HG02938 (cell line): ENCODE data around the gene PTPA.

ENCODE experiments used
- ATAC-seq: cut with Tn5 transposase; IDR thresholded peaks from one replicate; pipeline ENCODE4 v1.9.1; 2021; ENCODE audit warnings: mild to moderate bottlenecking, moderate library complexity; ENCODE audit not compliant: unreplicated experiment

PTPA gene

DNA sequence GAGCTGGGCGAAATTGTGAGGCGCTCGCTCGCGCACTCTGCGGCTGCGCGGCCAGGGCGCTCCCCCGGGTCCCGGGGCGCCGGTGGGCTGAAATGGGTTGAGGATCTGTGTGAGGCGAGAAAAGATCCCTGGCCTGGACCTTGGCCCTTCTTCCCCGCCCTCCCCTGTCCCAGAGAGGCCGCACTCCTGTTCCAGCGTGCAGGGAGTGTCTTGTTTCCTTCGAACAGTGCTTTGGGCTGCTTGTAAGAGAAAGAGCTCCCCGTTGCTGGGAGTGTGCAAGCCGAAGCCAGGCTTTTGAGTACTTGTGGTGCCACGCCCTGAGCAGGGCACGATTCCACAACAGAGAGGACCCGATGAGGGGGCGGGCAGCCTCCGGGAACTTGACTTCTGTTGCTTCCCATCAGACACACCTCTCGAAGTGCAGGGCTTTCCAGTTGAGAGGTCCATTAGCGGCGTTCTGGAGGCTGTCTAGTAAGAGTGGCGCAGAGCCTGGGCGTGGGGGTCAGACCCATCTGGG, 29.8 kb upstream of the PTPA start:
- no peak for ATAC-seq

DNA sequence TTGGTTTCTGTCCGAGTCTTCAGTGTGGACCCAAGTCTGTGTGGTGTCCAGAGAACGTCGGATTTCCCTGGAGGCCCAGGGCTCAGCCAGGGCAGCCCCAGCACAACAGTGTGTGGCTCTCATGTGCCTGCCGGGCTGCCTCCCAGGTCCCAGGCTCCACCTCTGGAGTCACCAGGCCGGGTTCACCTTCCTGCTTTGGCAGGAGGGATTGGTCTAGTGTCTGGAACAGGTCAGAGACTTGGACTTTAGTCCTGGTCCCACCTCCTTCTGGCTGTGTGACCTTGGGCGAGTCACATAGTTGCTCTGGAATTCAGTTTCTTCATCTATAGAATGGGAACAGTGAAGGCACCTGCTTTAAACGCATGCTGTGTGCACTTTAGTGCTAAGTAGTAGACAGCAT, 27.1 kb upstream of the PTPA start:
- ATAC-seq: no peak

DNA sequence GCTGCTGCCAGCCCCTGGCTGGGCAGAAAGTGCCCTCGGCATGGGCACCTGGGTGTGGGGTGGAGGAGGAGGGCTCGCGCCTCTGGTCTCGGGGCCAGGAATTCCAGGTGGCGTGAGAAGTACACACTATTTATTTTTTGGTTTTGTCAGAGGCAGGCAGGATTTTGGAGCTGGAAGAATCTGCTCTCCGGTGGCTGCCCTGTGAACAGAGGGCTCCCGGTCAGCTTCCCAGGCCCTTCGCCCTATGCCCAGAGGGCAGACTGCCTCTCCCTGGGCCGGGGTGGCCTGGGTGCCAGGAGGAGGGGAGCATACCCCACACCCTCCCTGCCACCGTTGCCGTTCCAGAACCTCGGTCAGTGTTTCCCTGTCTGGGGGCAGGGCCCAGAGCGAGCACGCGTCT, 22.0 kb upstream of the PTPA start:
- ATAC-seq: no peak

DNA sequence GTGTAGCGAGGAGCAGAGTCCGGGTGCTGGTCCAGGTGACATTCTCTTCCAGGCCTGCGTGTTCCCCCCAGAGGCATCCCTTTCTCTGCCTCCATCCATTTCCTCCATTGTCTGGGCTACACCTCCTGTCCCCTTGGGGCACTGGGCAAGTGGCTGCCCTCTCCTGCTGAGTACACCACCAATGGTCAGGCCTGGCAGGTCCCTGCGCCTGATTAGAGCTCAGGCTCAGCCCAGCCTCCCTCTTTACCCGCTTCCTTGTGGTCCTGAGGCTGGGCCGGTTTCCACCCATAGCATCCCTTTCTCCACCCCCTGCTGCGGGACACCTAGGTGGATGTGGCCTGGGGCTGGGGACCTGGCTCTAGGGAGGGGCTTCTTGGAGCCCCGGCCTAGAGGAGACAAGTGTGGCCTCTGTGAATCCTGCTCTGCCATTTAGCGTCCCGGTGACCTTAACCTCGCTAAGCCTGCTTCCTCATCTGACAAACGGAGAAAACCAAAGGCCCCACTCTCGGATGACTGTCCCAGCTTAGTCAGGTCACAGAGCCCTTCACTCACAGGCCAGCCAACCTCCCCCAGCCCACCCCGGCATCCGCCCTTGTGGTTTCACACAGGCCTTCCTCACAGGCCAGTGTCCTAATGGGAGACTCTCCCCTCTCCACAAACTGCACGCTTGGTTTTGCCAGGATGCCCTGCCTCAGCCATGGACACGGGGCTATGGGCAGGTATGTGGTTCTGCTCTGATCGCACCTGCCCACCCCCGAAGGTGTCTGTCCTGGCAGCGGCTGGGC, 17.4 kb upstream of the PTPA start:
- ATAC-seq: no peak

DNA sequence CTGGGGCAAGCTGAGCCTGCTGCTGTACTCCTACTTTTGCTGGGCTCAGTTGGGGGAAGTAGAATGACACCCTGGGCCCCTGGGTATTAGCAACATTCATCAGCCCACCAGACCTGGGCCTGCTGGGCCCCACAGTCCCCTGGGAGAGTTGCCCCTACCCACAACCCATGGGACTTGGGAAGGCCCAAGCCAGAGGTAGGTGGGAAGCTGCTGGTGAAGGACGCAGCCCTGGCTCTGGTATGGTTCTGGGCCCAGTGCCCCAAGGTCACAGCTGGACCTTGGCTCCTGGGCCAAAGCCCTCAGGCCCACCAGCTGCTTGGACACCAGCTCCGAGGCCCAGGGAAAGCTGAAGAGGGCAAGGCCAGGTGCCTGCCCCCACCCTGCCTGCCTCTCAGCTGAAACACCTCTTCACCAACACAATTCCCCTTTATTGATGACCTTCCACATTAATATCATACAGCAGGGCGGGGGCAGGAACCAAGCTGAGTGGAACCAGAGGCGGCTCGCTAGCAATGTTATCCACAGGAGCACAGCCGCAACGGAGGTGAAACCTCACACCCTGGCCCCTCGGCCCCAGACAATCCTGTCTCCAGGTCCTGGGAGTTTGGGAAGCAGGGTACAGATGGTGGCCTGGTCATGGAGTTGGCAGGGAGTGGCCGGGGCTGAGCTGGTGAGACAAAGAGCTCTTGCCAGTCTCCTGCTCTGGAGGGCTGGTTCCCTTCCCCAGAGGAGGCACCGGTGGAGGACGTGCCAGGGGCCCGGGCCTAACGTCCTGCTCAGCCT, 16.6 kb upstream of the PTPA start:
- no peak for ATAC-seq

DNA sequence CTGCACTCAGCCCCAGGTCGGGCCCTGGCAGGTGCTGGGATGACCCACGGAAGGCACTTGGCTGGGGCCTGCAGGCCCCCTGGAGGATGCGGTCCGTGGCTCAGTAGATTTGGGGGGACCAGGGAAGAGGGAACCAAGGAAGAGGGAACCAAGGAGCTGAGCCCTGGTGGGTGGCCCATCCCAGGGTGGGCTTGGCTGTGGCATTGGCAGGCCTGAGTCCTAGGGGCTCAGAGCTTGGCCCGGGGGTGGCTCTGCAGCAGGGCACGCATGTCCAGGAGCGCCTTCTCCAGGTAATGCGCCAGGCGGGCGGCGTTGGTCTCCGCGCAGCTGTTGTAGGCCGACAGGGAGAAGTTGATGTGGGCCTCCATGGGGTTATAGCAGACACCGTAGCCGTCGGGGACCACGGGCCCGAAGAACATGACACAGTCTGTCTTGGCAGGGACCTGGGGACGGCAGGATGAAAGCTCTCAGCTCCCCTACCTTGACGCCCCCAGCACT, 16.0 kb upstream of the PTPA start:
- ATAC-seq: no peak

DNA sequence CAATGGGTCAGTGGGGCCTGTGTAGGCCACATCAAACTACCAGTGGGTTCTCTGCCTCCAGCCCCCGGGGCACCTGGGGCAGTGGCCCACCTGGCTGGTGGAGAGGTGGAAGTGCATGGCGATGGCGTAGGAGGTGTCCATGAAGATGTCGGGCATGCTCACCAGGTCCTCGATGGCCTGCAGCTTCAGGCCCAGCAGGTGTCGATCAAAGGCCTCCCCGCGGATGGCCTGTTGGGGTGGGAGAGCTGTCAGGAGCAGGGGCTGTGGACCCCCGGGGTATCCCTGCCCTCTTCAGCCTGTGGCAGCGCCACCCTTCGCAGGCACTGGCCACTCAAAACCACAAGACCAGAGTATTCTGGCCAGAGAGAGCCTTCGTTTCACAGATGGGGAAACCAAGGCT, 15.3 kb upstream of the PTPA start:
- ATAC-seq: no peak

DNA sequence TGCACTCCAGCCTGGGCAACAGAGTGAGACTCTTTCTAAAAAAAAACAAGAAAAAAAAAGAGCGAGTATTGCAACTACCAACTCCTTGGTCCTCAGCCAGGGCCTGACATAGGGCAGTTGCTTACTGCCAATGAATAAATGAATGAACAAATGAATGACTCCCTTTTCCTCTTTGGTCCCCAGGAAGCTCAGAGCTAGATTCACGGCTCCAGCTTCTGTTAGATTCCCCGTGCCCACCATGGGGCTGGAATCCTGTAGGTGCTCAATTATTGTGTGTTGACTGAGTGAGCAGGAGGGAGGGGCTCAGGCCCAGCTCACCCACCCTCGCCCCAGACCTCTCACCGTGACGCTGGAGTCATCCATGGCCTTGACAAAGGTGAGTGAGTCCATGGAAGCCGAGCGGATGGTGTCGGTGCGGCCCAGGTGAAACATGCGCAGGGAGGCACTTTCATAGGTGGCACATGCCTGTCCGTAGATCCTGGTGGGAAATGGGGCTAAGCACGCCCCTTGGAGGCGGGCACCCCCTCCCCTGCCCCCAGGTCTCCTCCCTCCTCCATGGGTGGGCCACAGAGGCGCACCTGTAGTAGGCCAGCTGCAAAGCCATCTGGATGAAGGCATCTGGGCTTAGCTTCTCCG, 13.4 kb upstream of the PTPA start:
- ATAC-seq: no peak

DNA sequence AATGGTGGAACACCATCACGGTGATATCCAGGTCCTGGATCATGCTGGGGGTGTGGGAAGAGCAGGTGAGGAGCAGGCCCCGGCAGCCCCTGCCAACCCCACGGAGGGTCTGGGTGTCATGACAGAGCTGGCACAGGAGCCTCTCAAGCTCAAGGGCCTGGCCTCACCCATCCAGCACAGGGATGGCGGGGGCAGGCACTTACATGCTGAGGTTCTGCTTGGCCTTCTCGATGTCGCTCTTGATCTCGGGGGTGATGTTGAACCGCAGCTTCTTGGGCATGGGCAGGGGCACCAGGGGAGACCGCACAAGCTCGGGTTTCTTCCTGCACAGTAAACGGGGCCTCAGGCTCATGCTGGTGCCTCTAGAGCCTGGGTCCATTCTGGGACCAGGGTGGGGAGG, 12.9 kb upstream of the PTPA start:
- no peak for ATAC-seq

DNA sequence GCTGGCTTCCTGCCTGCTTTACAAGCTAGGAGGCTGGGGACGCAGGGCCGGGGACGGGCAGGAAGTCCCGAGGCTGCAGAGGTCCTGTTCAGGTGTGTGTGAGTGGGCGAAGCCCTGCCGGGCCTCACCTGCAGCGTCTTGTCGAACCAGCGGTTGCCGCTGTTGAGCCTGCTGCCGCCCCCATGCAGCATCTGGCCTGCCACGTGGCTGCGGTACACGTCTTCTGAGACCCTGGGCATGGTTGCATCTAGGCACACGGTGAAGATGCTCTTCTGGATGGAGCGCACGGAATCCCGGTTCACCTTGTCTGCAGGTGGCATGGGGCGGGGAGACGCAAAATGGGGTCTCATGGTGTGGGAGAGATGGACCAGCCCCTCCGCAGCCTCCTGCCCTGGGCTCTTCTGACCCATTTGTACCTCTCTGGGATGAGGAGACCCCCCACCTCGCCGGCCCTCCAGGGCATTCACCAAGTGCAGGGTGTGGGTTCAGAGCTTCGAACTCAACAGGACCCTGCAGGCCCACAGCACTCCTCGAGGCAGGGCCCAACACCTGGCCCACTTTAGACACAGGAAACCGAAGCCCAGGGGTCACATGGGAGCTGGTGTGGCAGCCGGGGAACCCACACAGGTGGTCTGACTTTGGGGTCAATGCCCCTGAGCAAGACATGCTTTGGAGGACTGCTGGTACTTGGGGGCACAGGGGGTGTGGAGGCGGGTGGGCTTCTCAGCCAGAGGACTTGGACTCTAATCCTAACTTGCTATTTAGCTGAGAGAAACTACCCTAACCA, 10.6 kb upstream of the PTPA start:
- no peak for ATAC-seq

DNA sequence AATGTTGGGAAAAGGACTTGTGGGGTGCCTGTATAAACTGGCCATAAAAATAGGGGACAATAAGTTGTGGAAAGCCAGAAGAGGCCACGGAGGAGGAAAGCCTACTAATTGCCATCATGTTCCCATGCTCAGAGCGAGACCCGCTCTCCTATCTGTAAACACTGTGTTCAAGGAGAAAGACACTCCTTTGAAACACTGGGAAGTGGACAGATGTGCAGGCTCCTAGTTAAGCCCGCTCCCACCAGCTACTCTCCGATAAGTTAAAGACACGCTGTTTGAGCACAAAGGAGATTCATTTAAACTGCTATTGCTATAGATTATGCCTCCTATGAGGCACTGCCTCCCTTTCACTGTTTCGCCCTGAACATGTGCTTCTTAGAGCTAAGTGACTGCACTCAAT, 9.9 kb upstream of the PTPA start:
- no peak for ATAC-seq

DNA sequence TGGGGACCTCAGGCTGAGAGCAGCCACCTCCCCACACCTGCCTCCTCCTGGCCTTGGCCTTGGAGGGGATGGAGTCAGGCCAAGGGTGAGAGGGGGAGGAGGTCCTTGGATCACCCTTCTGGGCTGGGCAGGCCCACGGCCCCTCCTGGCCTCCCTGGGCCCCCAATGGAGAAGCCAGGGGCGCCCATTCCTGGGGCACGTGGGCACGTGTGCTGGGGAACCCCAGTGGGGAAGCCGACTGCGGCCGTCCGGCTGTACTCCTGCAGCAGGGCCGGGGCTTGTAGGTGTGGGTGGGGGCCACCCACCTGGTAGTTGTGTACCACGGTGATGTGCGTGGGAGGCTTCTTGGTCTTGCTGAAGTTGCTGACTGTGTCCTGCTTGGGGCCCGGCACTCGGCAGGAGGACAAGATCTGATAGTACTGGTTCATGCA, 9.1 kb upstream of the PTPA start:
- no peak for ATAC-seq

DNA sequence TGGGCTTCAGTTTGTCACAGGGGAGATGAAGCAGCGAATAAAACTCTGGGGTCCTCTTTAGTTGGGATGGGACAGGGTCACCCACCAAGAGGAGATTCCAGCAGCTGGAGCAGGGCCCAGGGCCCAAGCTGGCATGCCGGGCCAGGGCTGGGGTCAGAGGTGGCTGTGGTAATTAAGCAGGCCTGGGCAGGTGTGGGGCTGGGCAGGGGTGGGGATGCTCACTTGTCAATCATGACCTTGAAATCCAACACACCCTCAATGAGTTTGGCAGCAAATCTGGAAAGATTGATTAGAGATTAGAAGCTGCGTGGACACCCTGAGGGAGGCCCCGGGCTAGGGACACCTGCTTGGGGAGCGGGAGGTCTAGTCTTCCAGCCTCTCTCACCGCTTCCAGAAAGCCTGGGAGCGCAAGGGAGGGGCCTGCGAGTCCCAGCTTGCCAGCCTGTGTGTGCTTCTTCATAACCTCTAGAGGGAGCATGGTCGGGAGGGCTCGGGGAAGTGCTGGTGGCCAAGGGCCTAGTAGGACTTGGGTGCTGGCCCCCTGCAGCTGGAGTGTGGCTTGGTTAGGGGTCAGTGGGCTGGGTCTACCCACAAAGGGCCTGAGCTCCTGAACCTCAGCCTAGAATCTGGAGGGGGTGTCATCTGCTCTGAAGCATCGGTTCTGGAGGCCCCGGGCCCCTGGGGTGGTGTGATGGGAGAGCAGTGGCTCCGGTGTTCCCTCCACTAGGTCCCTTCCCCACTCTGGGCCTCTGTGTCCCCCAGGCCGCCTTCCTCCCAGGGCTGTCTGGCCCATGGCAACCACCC, 8.2 kb upstream of the PTPA start:
- no peak for ATAC-seq

DNA sequence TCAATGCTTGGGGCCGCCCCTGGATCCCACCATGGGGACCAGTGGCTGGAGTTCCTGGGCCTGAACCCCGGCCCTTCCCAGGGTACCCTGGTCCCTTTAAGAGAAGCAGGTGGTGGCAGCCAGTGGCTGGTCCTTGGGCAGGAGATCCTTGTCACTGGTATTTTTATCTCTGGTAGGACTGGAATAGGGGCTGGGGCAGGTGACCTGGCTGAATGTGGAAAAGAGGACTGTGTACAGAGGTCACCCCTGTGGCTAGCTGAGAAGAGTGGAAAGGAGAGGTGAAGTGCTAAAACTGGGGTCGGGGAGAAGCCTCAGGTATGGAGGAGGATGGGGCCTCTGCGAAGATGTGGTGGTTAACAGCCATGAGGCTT, 7.6 kb upstream of the PTPA start:
- no peak for ATAC-seq

DNA sequence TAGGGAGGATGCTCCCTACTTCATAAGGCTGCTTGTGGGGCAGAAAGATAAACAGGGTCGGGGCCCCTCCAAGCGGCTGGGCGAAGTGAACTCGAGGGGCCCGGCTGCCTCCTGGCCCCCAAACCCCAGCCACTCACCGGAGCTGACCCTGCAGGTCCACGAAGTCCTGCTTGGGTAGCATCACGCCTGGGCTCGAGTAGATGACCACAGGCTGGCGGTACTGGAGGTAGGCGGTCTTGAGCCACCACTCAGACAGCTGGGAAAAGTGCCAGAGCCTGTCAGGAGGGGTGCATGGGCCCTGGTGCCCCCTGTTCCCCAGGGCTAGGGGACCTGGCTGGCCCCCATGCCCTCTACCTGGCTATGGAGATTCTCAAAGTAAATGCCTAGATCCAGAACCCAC, 7.2 kb upstream of the PTPA start:
- ATAC-seq: no peak

DNA sequence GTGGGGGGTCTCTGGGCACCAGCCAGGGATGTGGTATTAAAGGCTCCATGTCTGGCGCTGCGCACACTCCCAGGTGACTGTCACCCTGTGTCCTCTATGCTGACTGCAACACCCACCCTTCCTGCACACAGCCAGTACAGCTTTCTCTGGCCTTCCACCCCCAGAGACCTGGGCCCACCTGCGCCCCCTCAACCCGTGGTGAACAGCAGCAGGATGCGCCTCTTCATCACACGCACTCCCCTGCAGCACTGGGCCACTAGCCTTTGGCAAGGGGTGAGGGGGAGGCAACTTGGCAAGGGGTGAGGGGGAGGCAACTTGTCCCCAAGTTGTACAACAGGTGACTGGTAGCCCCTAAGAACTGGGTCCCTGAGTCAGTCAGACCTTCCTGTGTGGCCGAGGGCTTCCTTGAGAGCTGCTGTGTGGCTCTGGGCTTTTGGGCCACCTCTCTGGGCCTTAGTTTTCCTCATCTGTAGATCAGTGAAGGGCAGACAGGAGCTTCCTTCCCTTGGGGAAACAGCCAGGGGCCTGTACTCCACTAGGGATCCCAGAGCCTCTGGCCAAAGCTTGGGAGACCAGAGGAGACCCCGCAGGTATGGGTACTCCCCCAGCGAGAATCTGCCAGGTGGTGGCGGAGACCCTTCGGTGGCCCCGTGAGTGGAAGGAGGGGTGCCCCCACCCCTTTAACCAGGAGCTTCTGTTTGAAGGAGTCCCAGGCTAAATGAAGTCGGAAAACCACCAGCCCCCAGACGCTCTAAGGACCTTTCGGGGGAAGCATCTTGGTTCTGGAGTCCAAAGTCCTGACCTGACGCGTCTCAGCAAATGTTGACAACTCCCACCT, 5.1 kb upstream of the PTPA start:
- no peak for ATAC-seq

DNA sequence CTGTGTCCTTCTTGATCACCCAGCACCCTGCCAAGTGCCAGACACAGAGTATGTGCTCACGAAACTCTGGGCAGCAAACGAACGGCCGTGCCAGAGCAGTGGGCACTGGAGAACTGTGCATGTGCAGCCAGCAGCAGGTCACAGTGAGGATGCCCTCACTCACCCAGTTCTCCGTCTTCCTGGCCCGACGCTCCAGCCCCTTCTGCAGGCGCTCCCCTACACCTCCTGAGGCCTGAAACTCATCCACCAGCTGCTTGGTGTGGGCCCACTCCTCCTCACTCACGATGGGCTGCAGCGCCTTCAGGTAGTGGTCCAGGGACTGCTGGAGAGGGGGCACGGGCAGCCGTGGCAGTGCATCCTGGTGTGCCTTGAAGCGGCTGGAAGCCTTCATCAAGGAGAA, 3.6 kb upstream of the PTPA start:
- no peak for ATAC-seq

DNA sequence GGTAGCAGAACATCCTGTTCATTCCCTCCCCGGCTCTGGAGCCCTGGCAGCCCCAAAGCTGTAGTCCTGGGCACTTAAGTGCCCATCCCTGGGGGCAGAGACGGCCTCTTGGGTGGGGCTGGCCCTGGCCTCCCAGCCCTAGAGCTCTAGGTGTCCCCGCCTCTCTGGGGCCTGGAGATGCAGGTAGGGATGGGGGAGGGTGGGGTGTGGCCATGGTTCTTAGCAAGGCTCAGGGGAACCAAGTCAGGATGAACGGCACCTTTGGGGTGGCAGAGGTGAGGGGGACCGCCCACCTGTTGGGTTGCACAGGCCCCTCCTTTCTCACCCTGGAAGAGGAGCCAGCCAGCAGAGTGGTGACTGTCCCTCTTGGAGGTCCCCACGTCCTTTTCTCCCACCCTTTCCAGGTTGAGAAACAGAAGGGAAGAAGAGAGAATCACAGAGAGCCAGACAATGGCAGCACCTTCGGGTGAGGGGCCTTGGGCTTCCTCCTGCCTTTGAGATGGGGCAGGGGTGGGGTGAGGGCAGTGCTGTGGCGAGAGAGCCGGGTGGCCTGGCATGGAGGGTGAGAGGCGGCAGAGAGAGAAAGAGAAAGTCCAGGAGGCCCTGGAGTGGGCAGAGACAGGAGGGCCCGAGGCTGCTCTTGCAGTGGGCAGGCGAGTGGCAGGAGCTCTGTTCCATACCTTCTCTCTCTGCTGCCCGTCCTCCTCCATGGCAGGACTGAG, 3.0 kb upstream of the PTPA start:
- ATAC-seq: no peak
